Activated CD8-positive, alpha-beta memory T cell treated with anti-CD3 and anti-CD28 coated beads, Interleukin-2, amount 50 U/mL, for 4 hours (primary cell): ENCODE results near the gene RHBDL2.
A peak's percentile ranks its signal among the peaks of the same experiment; 100 is the strongest.
"Not testable (repeated sequence)": the region's sequence is repeated elsewhere in the genome, so short reads cannot be mapped to it uniquely, and the experiment has no call there.

ENCODE experiments used
- DNase-seq: peaks from one replicate; pipeline ENCODE4 v3.0.0-alpha.2; 2020

RHBDL2 gene

GRCh38 chr1:38941527-38942019 is at the start of gene RHBDL2:
RHBDL2 (minus strand) TSS chr1:38941830; CDS start chr1:38919212, 22,618 bp downstream.
- DNase-seq = no peak

GRCh38 chr1:38990738-38991637 is 49.4 kb upstream of the RHBDL2 start, which contains the start of gene AKIRIN1:
AKIRIN1 (plus strand) TSS chr1:38991276; CDS start chr1:38991381, 105 bp downstream.
- peak; percentile 97 for DNase-seq

GRCh38 chr1:38990386-38990737 is 48.7 kb upstream of the RHBDL2 start:
- no peak for DNase-seq

- DNase-seq = no peak
These were observed 48.3 kb upstream of the RHBDL2 start for GRCh38 chr1:38989979-38990378.

GRCh38 chr1:38979380-38979779 is 37.8 kb upstream of the RHBDL2 start:
- not testable (repeated sequence) for DNase-seq

GRCh38 chr1:38978245-38978542 is 36.6 kb upstream of the RHBDL2 start:
- DNase-seq = not testable (repeated sequence)

- peak; percentile 55 for DNase-seq
These were observed 36.0 kb upstream of the RHBDL2 start for GRCh38 chr1:38977399-38978244.

- no peak for DNase-seq
These were observed 32.2 kb upstream of the RHBDL2 start for GRCh38 chr1:38973659-38974437.

- not testable (repeated sequence) for DNase-seq
These were observed 31.5 kb upstream of the RHBDL2 start for GRCh38 chr1:38973145-38973544.

- no peak for DNase-seq
These were observed 22.5 kb upstream of the RHBDL2 start for GRCh38 chr1:38964140-38964548.

- no peak for DNase-seq
These were observed 20.9 kb upstream of the RHBDL2 start for GRCh38 chr1:38962560-38962959.

- no peak for DNase-seq
These were observed 20.5 kb upstream of the RHBDL2 start for GRCh38 chr1:38962113-38962512.

GRCh38 chr1:38958967-38959366 is 17.3 kb upstream of the RHBDL2 start:
- no peak for DNase-seq

- no peak for DNase-seq
These were observed 11.8 kb upstream of the RHBDL2 start for GRCh38 chr1:38953433-38953860.

- no peak for DNase-seq
These were observed 8.9 kb upstream of the RHBDL2 start for GRCh38 chr1:38950553-38950952.

GRCh38 chr1:38944547-38944946 is 2.9 kb upstream of the RHBDL2 start:
- no peak for DNase-seq

- DNase-seq = no peak
These were observed 1.2 kb upstream of the RHBDL2 start for GRCh38 chr1:38942664-38943428.

GRCh38 chr1:38941093-38941492 is 537 bp downstream of the RHBDL2 start:
- no peak for DNase-seq

GRCh38 chr1:38940339-38941047 is 1.1 kb downstream of the RHBDL2 start:
- no peak for DNase-seq

GRCh38 chr1:38938722-38939260 is 2.8 kb downstream of the RHBDL2 start:
- DNase-seq = no peak

GRCh38 chr1:38932571-38932970 is 9.1 kb downstream of the RHBDL2 start:
- DNase-seq = no peak
